Lower leg skin (tissue), 4 donors: ENCODE data around the gene KRCC1. TPM values are rescaled to one million over a fixed set of nuclear protein-coding genes. Genes with fewer than 3 reads are reported as not detected.
"Not testable (repeated sequence)": the region's sequence is repeated elsewhere in the genome, so short reads cannot be mapped to it uniquely, and the experiment has no call there.

ENCODE experiments used
- DNase-seq, 2 donors: peaks; one replicate each; pipeline ENCODE4 v3.0.0-alpha.2; 2019; ENCODE audit warnings: low spot score in 2 of 2
- H3K4me3 ChIP-seq: fragments of 200-600 bp; sonication (generic); 2 replicates; pipeline ENCODE4 v1.5.1; 2017; ENCODE audit warnings: mild to moderate bottlenecking, low read depth; ENCODE audit not compliant: poor library complexity, severe bottlenecking
- CTCF ChIP-seq, 3 donors: fragments of 450-650 bp; IDR thresholded peaks; one replicate each; pipeline ENCODE4 v1.5.1; 2016; ENCODE audit warnings: antibody characterized with exemption in 3 of 3, mild to moderate bottlenecking in 3 of 3, moderate library complexity in 2 of 3
- POLR2A ChIP-seq, 2 donors: fragments of 450-650 bp; IDR thresholded peaks; one replicate each; pipeline ENCODE4 v1.6.1; 2016 to 2017; ENCODE audit warnings: antibody characterized with exemption in 2 of 2, mild to moderate bottlenecking in 1 of 2, moderate library complexity in 1 of 2
- WGBS, 2 donors: methylation state at CpG; one replicate each; pipeline ENCODE4 v1.1.5; 2018; 5-methylcytosine and 5-hydroxymethylcytosine counted together
- intact Hi-C: fragments of 100-400 bp; cut with DNase I; formaldehyde crosslinking; loops from one replicate; pipeline ENCODE4 v1.15.0; 2023; ENCODE audit warnings: low total_unique reads
- total RNA-seq, 4 donors: library from RNA; depleted of rRNA; stranded (reverse); fragments of >200 nt; gene quantifications; one replicate each; pipeline ENCODE4 v1.1.0, GENCODE V29; 2016

Gene KRCC1
- total RNA-seq, 4 donors from 2014 or later: 11.5 to 27.9 (median 16.3) TPM

- TF ChIP-seq CTCF (IDR thresholded peaks at IDR 0.05): no peak
- no peak overlapping the region for H3K4me3 ChIP-seq
- intact Hi-C loops: loop anchor here (10.0 kb wide), 1 partner anchor 122 kb away; the partner anchor contains the start of gene THNSL2
- 0 to 5% methylated on average over 1 of the region's 1 CpG for WGBS, 2 donors
- DNase-seq: peak in 1 of 2 donors; percentile 50
These were observed 2.3 kb downstream of the KRCC1 start for GRCh38 chr2:88053296-88053695.

- intact Hi-C loops: loop anchor here (10.0 kb wide), 1 partner anchor 123 kb away; the partner anchor contains the start of gene THNSL2
- TF ChIP-seq CTCF (IDR thresholded peaks at IDR 0.05) (no peak), POLR2A (IDR thresholded peaks at IDR 0.05) (no peak)
- no peak overlapping the region for H3K4me3 ChIP-seq
- DNase-seq: no peak
- 69 to 80% methylated on average over 2 of the region's 2 CpGs for WGBS, 2 donors
These were observed 3.8 kb downstream of the KRCC1 start for GRCh38 chr2:88051792-88052191.

- intact Hi-C loops: loop anchor here (10.0 kb wide), 1 partner anchor 125 kb away; the partner anchor contains the start of gene THNSL2
- no peak overlapping the region for H3K4me3 ChIP-seq
- DNase-seq: no peak
- 90 to 92% methylated on average over 1 of the region's 1 CpG for WGBS, 2 donors
- TF ChIP-seq POLR2A (IDR thresholded peaks at IDR 0.05): no peak
- TF ChIP-seq CTCF (IDR thresholded peaks at IDR 0.05): no peak
These were observed 6.0 kb downstream of the KRCC1 start for GRCh38 chr2:88049622-88050021.

- no peak for TF ChIP-seq CTCF (IDR thresholded peaks at IDR 0.05)
- no peak for TF ChIP-seq POLR2A (IDR thresholded peaks at IDR 0.05)
- H3K4me3 ChIP-seq: no peak overlapping the region
- 83 to 91% methylated on average over 3 of the region's 3 CpGs for WGBS, 2 donors
- intact Hi-C loops: no loop called here
- DNase-seq: no peak
These were observed 7.0 kb downstream of the KRCC1 start for GRCh38 chr2:88048541-88048940.

DNA sequence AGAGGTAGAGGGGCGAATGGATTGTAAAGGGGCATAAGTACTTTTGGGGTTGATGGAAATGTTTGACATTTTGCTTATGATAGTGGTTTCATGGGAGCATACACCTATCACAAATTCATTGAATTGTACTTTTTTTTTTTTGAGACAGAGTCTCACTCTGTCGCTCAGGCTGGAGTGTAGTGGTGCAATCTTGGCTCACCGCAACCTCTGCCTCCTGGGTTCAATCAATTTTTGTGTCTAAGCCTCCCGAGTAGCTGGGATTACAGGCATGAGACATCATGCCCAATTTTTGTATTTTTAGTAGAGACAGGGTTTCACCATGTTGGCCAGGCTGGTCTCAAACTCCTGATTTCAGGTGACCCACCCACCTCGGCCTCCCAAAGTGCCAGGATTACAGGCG, 10.0 kb downstream of the KRCC1 start:
- intact Hi-C loops, H3K4me3 ChIP-seq: not testable (repeated sequence)
- 89 to 90% methylated on average over 6 of the region's 6 CpGs for WGBS, 2 donors

GRCh38 chr2:88042476-88042875, 13.1 kb downstream of the KRCC1 start:
- 63 to 64% methylated on average over 5 of the region's 5 CpGs for WGBS, 2 donors
- intact Hi-C loops: no loop called here
- H3K4me3 ChIP-seq: no peak overlapping the region
- DNase-seq: no peak
- TF ChIP-seq POLR2A (IDR thresholded peaks at IDR 0.05) (no peak), CTCF (IDR thresholded peaks at IDR 0.05) (no peak)

More for the DNA sequence above, 10.0 kb downstream of the KRCC1 start:
- not testable (repeated sequence) for DNase-seq
